GM19324 (cell line): Measurements from ENCODE around the gene UBL4B.
"Not testable (repeated sequence)": the region's sequence is repeated elsewhere in the genome, so short reads cannot be mapped to it uniquely, and the experiment has no call there.

ENCODE experiments used
- ATAC-seq: cut with Tn5 transposase; IDR thresholded peaks from one replicate; pipeline ENCODE4 v1.9.1; 2021; ENCODE audit warnings: mild to moderate bottlenecking, moderate library complexity; ENCODE audit not compliant: unreplicated experiment, low FRiP score

UBL4B gene

GRCh38 chr1:110112143-110112542 is at the start of gene UBL4B:
Gene UBL4B (plus strand): TSS chr1:110112443. CDS start chr1:110112535, 92 bp downstream.
- ATAC-seq: no peak

- no peak for ATAC-seq
These were observed 49.6 kb upstream of the UBL4B start for GRCh38 chr1:110062612-110063011.

GRCh38 chr1:110063781-110064180 is 48.5 kb upstream of the UBL4B start:
- no peak for ATAC-seq

GRCh38 chr1:110064576-110065337 is 47.5 kb upstream of the UBL4B start:
- ATAC-seq: no peak

GRCh38 chr1:110065841-110066240 is 46.4 kb upstream of the UBL4B start:
- ATAC-seq: no peak

- ATAC-seq: no peak
These were observed 44.8 kb upstream of the UBL4B start for GRCh38 chr1:110067479-110067892.

GRCh38 chr1:110067893-110068645 is 44.2 kb upstream of the UBL4B start:
- ATAC-seq: no peak

- ATAC-seq: no peak
These were observed 43.4 kb upstream of the UBL4B start for GRCh38 chr1:110068646-110069403.

- ATAC-seq: no peak
These were observed 42.6 kb upstream of the UBL4B start for GRCh38 chr1:110069404-110070281.

GRCh38 chr1:110070282-110070669 is 42.0 kb upstream of the UBL4B start:
- ATAC-seq: no peak

- no peak for ATAC-seq
These were observed 41.5 kb upstream of the UBL4B start, which contains the start of gene ALX3 for GRCh38 chr1:110070671-110071242. Gene ALX3 (minus strand): TSS chr1:110070672. CDS start chr1:110070612, 60 bp downstream.

- no peak for ATAC-seq
These were observed 38.1 kb upstream of the UBL4B start for GRCh38 chr1:110074166-110074565.

GRCh38 chr1:110076789-110077500 is 35.3 kb upstream of the UBL4B start:
- ATAC-seq: no peak

GRCh38 chr1:110079995-110080394 is 32.2 kb upstream of the UBL4B start:
- not testable (repeated sequence) for ATAC-seq

- ATAC-seq: no peak
These were observed 31.2 kb upstream of the UBL4B start for GRCh38 chr1:110081061-110081460.

- no peak for ATAC-seq
These were observed 29.8 kb upstream of the UBL4B start for GRCh38 chr1:110082477-110082876.

- no peak for ATAC-seq
These were observed 29.0 kb upstream of the UBL4B start for GRCh38 chr1:110083061-110083865.

- ATAC-seq: no peak
These were observed 28.4 kb upstream of the UBL4B start for GRCh38 chr1:110083866-110084226.
